Activated CD8-positive, alpha-beta memory T cell treated with anti-CD3 and anti-CD28 coated beads for 48 hours (primary cell): Measurements from ENCODE around the gene PLCD4.

Source experiments
- DNase-seq, 3 experiments: peaks; one replicate each; pipeline ENCODE4 v3.0.0-alpha.2; 2020; ENCODE audit warnings: low read depth in 2 of 3, low spot score in 2 of 3

Gene PLCD4

GRCh38 chr2:218663901-218664300 lies 56.2 kb downstream of the PLCD4 start:
- DNase-seq, result no peak

- no peak for DNase-seq
Observed at GRCh38 chr2:218664653-218665052, 57.0 kb downstream of the PLCD4 start.

GRCh38 chr2:218671097-218671653 lies 63.5 kb downstream of the PLCD4 start:
- no peak for DNase-seq

- peak; percentile 51 to 63 (median 62) for DNase-seq
Observed at GRCh38 chr2:218671654-218672566, 64.2 kb downstream of the PLCD4 start, which contains the start of the genes RNF25 and STK36. TSS of gene RNF25 (minus strand) at chr2:218672002. CDS start at chr2:218671970, 32 bp downstream. TSS of gene STK36 (plus strand) at chr2:218672086. CDS start at chr2:218672830, 744 bp downstream.

- no peak for DNase-seq
Observed at GRCh38 chr2:218679119-218679518, 71.4 kb downstream of the PLCD4 start.

GRCh38 chr2:218680061-218680460 lies 72.4 kb downstream of the PLCD4 start:
- DNase-seq, result no peak
